ENCODE measurements around the gene C1QTNF8. TPM values are rescaled to one million over a fixed set of nuclear protein-coding genes. Genes with fewer than 3 reads are reported as not detected.

The C1QTNF8 gene
- total and polyA plus RNA-seq, 2 of the 13 experiments (the other 11 are each of a cell fraction or from before 2014, with no cell fraction given), result 0.09 TPM; not detected in 1

GRCh38 chr16:1137604-1138003, 41.6 kb upstream of the C1QTNF8 start (continued):
- no peak for TF ChIP-seq DRAP1 (CRISPR knock-in tag; IDR thresholded peaks at IDR 0.05)
- TF ChIP-seq JUN (CRISPR knock-in tag; IDR thresholded peaks at IDR 0.05), result no peak
- no peak for TF ChIP-seq ZC3H13 (CRISPR knock-in tag; IDR thresholded peaks at IDR 0.05)
- TF ChIP-seq ZNF367 (CRISPR knock-in tag; IDR thresholded peaks at IDR 0.05; ENCODE audit: borderline replicate concordance), result no peak
- TF ChIP-seq BCLAF1 (IDR thresholded peaks at IDR 0.05), result no peak
- no peak for TF ChIP-seq MEIS1 (CRISPR knock-in tag; IDR thresholded peaks at IDR 0.05; ENCODE audit: borderline replicate concordance)
- TF ChIP-seq SKIL (CRISPR knock-in tag; IDR thresholded peaks at IDR 0.05; ENCODE audit: borderline replicate concordance), result no peak
- TF ChIP-seq ZSCAN21 (CRISPR knock-in tag; IDR thresholded peaks at IDR 0.05; ENCODE audit: borderline replicate concordance), result 0 out of 2 replicates have a peak, but pooled peaks have one; percentile 26
- TF ChIP-seq SP4 (CRISPR knock-in tag; IDR thresholded peaks at IDR 0.05), result no peak
- TF ChIP-seq ZNF337 (CRISPR knock-in tag; IDR thresholded peaks at IDR 0.05; ENCODE audit: borderline replicate concordance, low read depth), result no peak
- no peak for TF ChIP-seq ZNF143 (CRISPR knock-in tag; IDR thresholded peaks at IDR 0.05)
- TF ChIP-seq RBM22 (optimal IDR thresholded peaks at IDR 0.05; ENCODE audit: low read length), result no peak
- TF ChIP-seq ZNF234 (CRISPR knock-in tag; conservative IDR thresholded peaks at IDR 0.05), result no peak
- no peak for TF ChIP-seq ZNF678 (CRISPR knock-in tag; IDR thresholded peaks at IDR 0.05)
- no peak for TF ChIP-seq MEIS2 (CRISPR knock-in tag; IDR thresholded peaks at IDR 0.05)
- no peak for TF ChIP-seq ZNF563 (CRISPR knock-in tag; IDR thresholded peaks at IDR 0.05)
- no peak for TF ChIP-seq TOPORS (CRISPR knock-in tag; IDR thresholded peaks at IDR 0.05)
- no peak for TF ChIP-seq SMYD3 (CRISPR knock-in tag; IDR thresholded peaks at IDR 0.05)
- no peak for TF ChIP-seq ZNF839 (CRISPR knock-in tag; IDR thresholded peaks at IDR 0.05; ENCODE audit: borderline replicate concordance)
- no peak for TF ChIP-seq DMTF1 (CRISPR knock-in tag; IDR thresholded peaks at IDR 0.05)
- no peak; the same call in 1 of the 2 replicates for TF ChIP-seq ZSCAN9 (CRISPR knock-in tag; IDR thresholded peaks at IDR 0.05; ENCODE audit: borderline replicate concordance)
- TF ChIP-seq ZNF597 (CRISPR knock-in tag; IDR thresholded peaks at IDR 0.05), result no peak
- TF ChIP-seq ZNF567 (CRISPR knock-in tag; IDR thresholded peaks at IDR 0.05; ENCODE audit: borderline replicate concordance), result no peak
